CD4-positive, alpha-beta T cell treated with Interleukin-15 for 4 hours (primary cell): Measurements from ENCODE around the gene PLA2G5.

ENCODE experiments used
- DNase-seq: peaks from one replicate; pipeline ENCODE4 v3.0.0-alpha.2; 2020; ENCODE audit warnings: low spot score

Gene PLA2G5

GRCh38 chr1:20068722-20069121 lies 1.3 kb upstream of the PLA2G5 start:
- no peak for DNase-seq

GRCh38 chr1:20070357-20070756 lies 363 bp downstream of the PLA2G5 start:
- DNase-seq = no peak

GRCh38 chr1:20071416-20071815 lies 1.4 kb downstream of the PLA2G5 start:
- no peak for DNase-seq

GRCh38 chr1:20072771-20073170 lies 2.8 kb downstream of the PLA2G5 start:
- DNase-seq = no peak

- no peak for DNase-seq
These were observed 3.3 kb downstream of the PLA2G5 start for GRCh38 chr1:20073256-20073655.

GRCh38 chr1:20074055-20074724 lies 4.2 kb downstream of the PLA2G5 start:
- DNase-seq = no peak

GRCh38 chr1:20074725-20075171 lies 4.8 kb downstream of the PLA2G5 start:
- no peak for DNase-seq

GRCh38 chr1:20075345-20075744 lies 5.4 kb downstream of the PLA2G5 start:
- no peak for DNase-seq

- DNase-seq = no peak
These were observed 6.2 kb downstream of the PLA2G5 start for GRCh38 chr1:20076223-20076622.

GRCh38 chr1:20076710-20077461 lies 6.9 kb downstream of the PLA2G5 start:
- DNase-seq = no peak

- DNase-seq = no peak
These were observed 8.2 kb downstream of the PLA2G5 start for GRCh38 chr1:20078171-20078651.

- no peak for DNase-seq
These were observed 8.7 kb downstream of the PLA2G5 start for GRCh38 chr1:20078711-20079110.

- no peak for DNase-seq
These were observed 9.8 kb downstream of the PLA2G5 start for GRCh38 chr1:20079661-20080305.

- DNase-seq = no peak
These were observed 10.7 kb downstream of the PLA2G5 start for GRCh38 chr1:20080441-20081352.

- DNase-seq = no peak
These were observed 11.4 kb downstream of the PLA2G5 start for GRCh38 chr1:20081353-20081810.

GRCh38 chr1:20082772-20083171 lies 12.8 kb downstream of the PLA2G5 start:
- DNase-seq = no peak

GRCh38 chr1:20083178-20083944 lies 13.4 kb downstream of the PLA2G5 start:
- DNase-seq = no peak

- no peak for DNase-seq
These were observed 16.8 kb downstream of the PLA2G5 start for GRCh38 chr1:20086800-20087199.

- DNase-seq = no peak
These were observed 17.7 kb downstream of the PLA2G5 start for GRCh38 chr1:20087668-20088067.

- no peak for DNase-seq
These were observed 19.5 kb downstream of the PLA2G5 start for GRCh38 chr1:20089328-20090077.
